ENCODE measurements around the gene ETS2.

Gene ETS2

GRCh38 chr21:38809198-38809878 is 3.6 kb downstream of the ETS2 start:
- Mint-ChIP-seq H3K27ac (no peak overlapping the region), H3K4me3 (peak overlapping the region in 1 of 3 experiments; percentile 51)

DNA sequence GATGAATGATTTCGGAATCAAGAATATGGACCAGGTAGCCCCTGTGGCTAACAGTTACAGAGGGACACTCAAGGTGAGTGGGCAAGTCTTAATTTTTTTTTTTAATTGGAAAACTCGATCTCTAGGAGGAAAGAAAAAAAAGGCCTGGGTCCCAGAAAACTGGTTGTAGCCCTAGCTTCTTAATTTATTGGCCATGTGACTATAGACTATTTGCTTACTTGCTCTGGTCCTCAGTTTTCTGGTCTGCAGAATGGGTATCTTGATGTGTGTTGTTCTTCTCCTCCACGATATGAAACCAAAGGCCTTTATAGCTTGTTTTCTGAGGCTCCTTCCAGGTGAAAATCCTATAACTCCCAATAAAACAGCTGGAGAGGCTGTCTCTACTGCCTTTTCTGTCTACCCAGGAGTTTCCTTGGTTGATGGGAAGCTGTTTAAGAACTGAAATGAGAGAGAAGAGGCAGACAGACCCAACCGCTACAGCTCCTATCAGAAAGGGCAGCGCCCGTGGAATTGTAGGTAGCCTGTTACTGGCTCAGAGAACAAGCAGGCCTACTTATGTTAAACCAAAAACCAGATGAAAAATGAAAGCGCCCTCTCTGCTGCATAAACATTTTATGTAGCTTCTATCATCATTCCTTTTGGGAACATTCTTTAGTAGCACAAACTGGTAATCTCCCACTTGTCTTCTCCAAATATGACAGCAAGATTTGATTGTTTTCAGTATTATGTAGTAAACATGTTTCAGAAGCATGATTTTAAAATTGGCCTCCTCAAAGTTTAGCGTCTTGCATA is 4.5 kb downstream of the ETS2 start:
- no peak for TF ChIP-seq CTCF (IDR thresholded peaks at IDR 0.05; ENCODE audit: unreplicated experiment in 3 of 3)
- Mint-ChIP-seq H3K4me1 (peaks cover 28% of the 10 kb centered on the region), H3K36me3 (ENCODE audit: low read depth) (peaks cover 45% of the 10 kb centered on the region), H3K27ac (no peak overlapping the region), H3K27me3 (ENCODE audit: low read depth) (no peaks in the 10 kb centered on the region), H3K4me3 (peak overlapping the region in 1 of 3 experiments; percentile 47), H3K9me3 (no peaks in the 10 kb centered on the region)

More at GRCh38 chr21:38809198-38809878, 3.6 kb downstream of the ETS2 start:
- peaks cover 33% of the 10 kb centered on the region for H3K4me1 Mint-ChIP-seq
- no peak for TF ChIP-seq CTCF (IDR thresholded peaks at IDR 0.05; ENCODE audit: unreplicated experiment in 3 of 3)
- peaks cover 5% of the 10 kb centered on the region for H3K27me3 Mint-ChIP-seq (ENCODE audit: low read depth)
- H3K9me3 Mint-ChIP-seq = no peaks in the 10 kb centered on the region
- H3K36me3 Mint-ChIP-seq (ENCODE audit: low read depth) = peaks cover 36% of the 10 kb centered on the region

DNA sequence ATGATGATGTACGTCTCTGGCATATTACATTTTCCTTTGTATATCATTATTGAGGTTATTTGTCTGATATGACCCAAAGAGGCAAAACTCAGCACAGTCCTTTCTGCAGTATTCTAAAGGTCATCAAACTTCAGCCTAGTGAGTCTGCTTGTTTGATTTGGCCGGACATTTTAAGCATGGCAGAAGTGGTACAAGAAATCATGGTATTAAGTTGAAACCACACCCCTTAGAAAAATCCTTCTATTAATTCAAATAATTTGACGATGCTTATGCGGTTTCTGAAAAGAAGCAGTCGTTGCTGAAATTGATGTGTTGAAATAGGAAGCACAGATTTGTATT is 5.1 kb downstream of the ETS2 start:
- Mint-ChIP-seq H3K4me3 (peak overlapping the region in 1 of 3 experiments; percentile 47), H3K9me3 (no peaks in the 10 kb centered on the region), H3K27ac (no peak overlapping the region), H3K27me3 (ENCODE audit: low read depth) (no peaks in the 10 kb centered on the region), H3K36me3 (ENCODE audit: low read depth) (peaks cover 49% of the 10 kb centered on the region), H3K4me1 (peaks cover 28% of the 10 kb centered on the region)
- TF ChIP-seq CTCF (IDR thresholded peaks at IDR 0.05; ENCODE audit: unreplicated experiment in 3 of 3) = no peak

GRCh38 chr21:38811257-38811656 is 5.5 kb downstream of the ETS2 start:
- no peak for TF ChIP-seq CTCF (IDR thresholded peaks at IDR 0.05; ENCODE audit: unreplicated experiment in 3 of 3)
- Mint-ChIP-seq H3K36me3 (ENCODE audit: low read depth) (peaks cover 50% of the 10 kb centered on the region), H3K27me3 (ENCODE audit: low read depth) (no peaks in the 10 kb centered on the region), H3K27ac (no peak overlapping the region), H3K9me3 (no peaks in the 10 kb centered on the region), H3K4me3 (no peak overlapping the region), H3K4me1 (peaks cover 28% of the 10 kb centered on the region)

DNA sequence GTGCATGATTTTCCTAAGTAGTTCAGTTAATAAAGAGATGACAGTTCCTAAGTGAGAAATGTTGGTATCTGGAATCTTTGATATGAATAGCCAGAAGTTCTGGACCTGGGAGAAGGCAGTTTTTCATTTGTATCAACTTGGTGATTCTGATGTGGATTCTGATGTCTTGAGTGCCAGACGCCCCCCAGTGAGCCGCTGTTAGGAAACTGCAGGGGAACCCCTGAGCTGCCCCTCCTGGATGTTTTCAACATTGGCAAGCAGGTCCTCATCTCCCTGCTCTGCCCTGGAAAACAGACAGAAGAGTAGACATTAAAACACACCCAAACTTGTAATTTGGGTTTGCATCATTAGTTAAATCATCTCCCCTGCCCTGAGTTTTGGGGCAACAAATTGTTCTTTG is 7.4 kb downstream of the ETS2 start:
- Mint-ChIP-seq H3K27me3 (ENCODE audit: low read depth) (no peaks in the 10 kb centered on the region), H3K4me3 (no peak overlapping the region), H3K36me3 (ENCODE audit: low read depth) (peaks cover 69% of the 10 kb centered on the region), H3K9me3 (no peaks in the 10 kb centered on the region), H3K4me1 (peaks cover 14% of the 10 kb centered on the region), H3K27ac (peak overlapping the region in 1 of 3 experiments; percentile 5)
- TF ChIP-seq CTCF (IDR thresholded peaks at IDR 0.05; ENCODE audit: unreplicated experiment in 3 of 3) = no peak
